Measurements from ENCODE around the gene TXNDC16. TPM values are rescaled to one million over a fixed set of nuclear protein-coding genes. Genes with fewer than 3 reads are reported as not detected.

The TXNDC16 gene
- total and polyA plus RNA-seq, 10 donors = 1.5 to 18.1 (median 14.9) TPM

GRCh38 chr14:52538623-52539022 lies 13.7 kb downstream of the TXNDC16 start:
- H3K4me1 ChIP-seq = peaks cover 0 to 20% (median 0%) of the 10 kb centered on the region in 6 donors
- WGBS, 5 donors = 24 to 42% (median 35%) methylated on average over 2 of the region's 2 CpGs
- no peak overlapping the region for H3K4me3 ChIP-seq
- H3K9me3 ChIP-seq = no peaks in the 10 kb centered on the region
- TF ChIP-seq POLR2A (IDR thresholded peaks at IDR 0.05) = no peak
- TF ChIP-seq CTCF (IDR thresholded peaks at IDR 0.05 in 8 of 11, conservative IDR thresholded peaks at IDR 0.05 in 3 of 11) = no peak
- no peak for TF ChIP-seq POLR2AphosphoS5 (IDR thresholded peaks at IDR 0.05)
- H3K27me3 ChIP-seq (replicated peaks in 1 of 7) = no peaks in the 10 kb centered on the region
- H3K36me3 ChIP-seq = peaks cover 3 to 61% (median 22%) of the 10 kb centered on the region in 6 donors
- no peak for DNase-seq
- intact Hi-C loops (cut with DNase I; ENCODE audit: low total_unique reads) = no loop called here
- peak overlapping the region in 1 of 8 donors; percentile 17 for H3K27ac ChIP-seq

DNA sequence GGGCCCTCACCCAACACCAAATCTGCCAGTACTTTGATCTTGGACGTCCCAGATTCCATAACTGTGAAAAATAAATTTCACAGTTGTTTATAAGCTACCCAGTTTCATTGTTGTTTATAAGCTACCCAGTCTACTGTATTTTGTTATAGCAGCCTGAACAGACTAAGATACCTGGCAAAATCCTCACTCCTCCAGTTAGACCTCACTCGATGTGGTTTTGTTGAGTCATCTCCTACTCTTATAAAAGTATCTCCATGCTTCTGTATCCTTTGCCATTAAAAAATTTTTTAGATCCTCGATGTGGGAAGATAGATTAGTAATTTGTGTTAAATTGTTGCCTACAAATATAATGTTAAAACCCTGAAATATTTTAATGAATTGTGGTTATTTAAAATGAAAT lies 16.0 kb downstream of the TXNDC16 start:
- 90 to 94% (median 93%) methylated on average over 3 of the region's 3 CpGs for WGBS, 5 donors

DNA sequence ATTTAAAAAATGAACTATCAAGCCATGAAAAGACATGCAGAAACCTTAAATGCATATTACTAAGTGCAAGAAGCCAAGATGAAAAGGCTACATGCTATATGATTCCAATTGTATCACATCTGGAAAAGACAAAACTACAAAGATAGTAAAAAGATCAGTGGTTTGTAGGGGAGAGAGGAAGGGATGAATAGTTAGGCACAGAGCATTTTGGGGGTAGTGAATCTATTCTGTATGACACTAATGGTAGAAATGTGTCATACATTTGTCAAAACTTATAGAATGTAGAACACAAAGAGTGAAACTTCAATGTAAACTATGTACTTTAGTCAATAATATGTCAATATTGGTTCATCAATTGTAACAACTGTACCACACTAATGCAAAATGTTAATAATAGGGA lies 20.8 kb downstream of the TXNDC16 start:
- Histone ChIP-seq H3K4me1 (no peaks in the 10 kb centered on the region), H3K4me3 (no peak overlapping the region), H3K9me3 (no peaks in the 10 kb centered on the region), H3K36me3 (peaks cover 3 to 62% (median 24%) of the 10 kb centered on the region in 6 donors), H3K27ac (no peak overlapping the region), H3K27me3 (replicated peaks in 1 of 7) (no peaks in the 10 kb centered on the region)
- intact Hi-C loops (cut with DNase I; ENCODE audit: low total_unique reads) = no loop called here
- DNase-seq = no peak
- TF ChIP-seq POLR2AphosphoS5 (IDR thresholded peaks at IDR 0.05) = no peak
- no peak for TF ChIP-seq CTCF (IDR thresholded peaks at IDR 0.05 in 8 of 11, conservative IDR thresholded peaks at IDR 0.05 in 3 of 11)
- TF ChIP-seq POLR2A (IDR thresholded peaks at IDR 0.05) = no peak

More for the DNA sequence above, 16.0 kb downstream of the TXNDC16 start:
- H3K4me3 ChIP-seq = no peak overlapping the region
- DNase-seq = no peak
- intact Hi-C loops (cut with DNase I; ENCODE audit: low total_unique reads) = no loop called here
- no peaks in the 10 kb centered on the region for H3K27me3 ChIP-seq (replicated peaks in 1 of 7)
- H3K27ac ChIP-seq = no peak overlapping the region
- no peaks in the 10 kb centered on the region for H3K9me3 ChIP-seq
- TF ChIP-seq POLR2A (IDR thresholded peaks at IDR 0.05) (no peak), CTCF (IDR thresholded peaks at IDR 0.05 in 8 of 11, conservative IDR thresholded peaks at IDR 0.05 in 3 of 11) (no peak), POLR2AphosphoS5 (IDR thresholded peaks at IDR 0.05) (no peak)
- H3K4me1 ChIP-seq = peaks cover 0 to 20% (median 0%) of the 10 kb centered on the region in 6 donors
- H3K36me3 ChIP-seq = peaks cover 3 to 69% (median 25%) of the 10 kb centered on the region in 6 donors

DNA sequence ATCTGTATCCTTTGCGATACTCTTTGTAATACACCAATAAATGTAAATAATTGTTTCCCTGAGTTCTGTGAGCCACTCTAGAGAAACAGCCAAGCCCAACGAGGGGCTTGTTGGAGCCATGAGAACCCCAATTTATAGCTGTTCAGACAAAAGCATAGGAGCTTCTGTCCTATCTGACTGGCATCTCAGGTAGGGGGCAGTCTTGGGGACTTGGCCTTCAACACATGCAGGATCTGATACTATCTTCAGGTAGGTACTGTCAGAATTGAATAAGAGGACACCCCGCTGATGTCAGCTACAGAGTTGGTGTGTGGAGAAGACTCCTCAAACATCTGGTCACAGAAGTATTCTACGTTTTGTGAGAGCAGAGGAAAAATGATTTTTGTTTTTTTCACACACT lies 25.3 kb downstream of the TXNDC16 start:
- Histone ChIP-seq H3K4me1 (no peaks in the 10 kb centered on the region), H3K9me3 (no peaks in the 10 kb centered on the region), H3K27ac (no peak overlapping the region), H3K27me3 (replicated peaks in 1 of 7) (no peaks in the 10 kb centered on the region), H3K4me3 (no peak overlapping the region), H3K36me3 (peaks cover 0 to 30% (median 0%) of the 10 kb centered on the region in 6 donors)
- DNase-seq = no peak
- intact Hi-C loops (cut with DNase I; ENCODE audit: low total_unique reads) = no loop called here
- TF ChIP-seq POLR2AphosphoS5 (IDR thresholded peaks at IDR 0.05) (no peak), POLR2A (IDR thresholded peaks at IDR 0.05) (no peak), CTCF (IDR thresholded peaks at IDR 0.05 in 8 of 11, conservative IDR thresholded peaks at IDR 0.05 in 3 of 11) (no peak)
- 92 to 97% (median 97%) methylated on average over 4 of the region's 4 CpGs for WGBS, 5 donors

Data from spleen (tissue), 11 donors.